Muscle layer of colon (tissue), 2 donors: ENCODE results near the gene MAP3K1.

Experiments used
- H3K27ac ChIP-seq: one replicate; pipeline ENCODE4 v1.7.0; 2013; ENCODE audit warnings: low read depth, mild to moderate bottlenecking, low read length, moderate library complexity
- H3K27me3 ChIP-seq, 2 donors: one replicate each; pipeline ENCODE4 v1.7.0; 2013; ENCODE audit warnings: low read length in 2 of 2, mild to moderate bottlenecking in 2 of 2; ENCODE audit not compliant: insufficient read depth in 2 of 2, control insufficient read depth in 1 of 2
- H3K36me3 ChIP-seq: one replicate; pipeline ENCODE4 v1.7.0; 2013; ENCODE audit warnings: mild to moderate bottlenecking, low read length; ENCODE audit not compliant: insufficient read depth
- H3K4me1 ChIP-seq: one replicate; pipeline ENCODE4 v1.7.0; 2013; ENCODE audit warnings: mild to moderate bottlenecking, low read length; ENCODE audit not compliant: insufficient read depth
- H3K4me3 ChIP-seq, 2 donors: one replicate each; pipeline ENCODE4 v1.7.0; 2013; ENCODE audit warnings: low read length in 2 of 2, low read depth in 1 of 2, mild to moderate bottlenecking in 1 of 2, moderate library complexity in 1 of 2
- H3K9ac ChIP-seq: one replicate; pipeline ENCODE4 v1.7.0; 2013; ENCODE audit warnings: low read length
- H3K9me3 ChIP-seq: one replicate; pipeline ENCODE4 v1.7.0; 2013; ENCODE audit warnings: mild to moderate bottlenecking, low read length
- donor health status: abdominal sarcoma.
- donor health status: Adenocarcinoma of cecum.

Gene MAP3K1

GRCh38 chr5:56849671-56850070 lies 34.3 kb downstream of the MAP3K1 start:
- Histone ChIP-seq H3K9me3 (no peaks in the 10 kb centered on the region), H3K27ac (no peak overlapping the region), H3K36me3 (no peaks in the 10 kb centered on the region), H3K4me1 (peaks cover 26% of the 10 kb centered on the region), H3K27me3 (no peaks in the 10 kb centered on the region), H3K4me3 (no peak overlapping the region), H3K9ac (no peak overlapping the region)

DNA sequence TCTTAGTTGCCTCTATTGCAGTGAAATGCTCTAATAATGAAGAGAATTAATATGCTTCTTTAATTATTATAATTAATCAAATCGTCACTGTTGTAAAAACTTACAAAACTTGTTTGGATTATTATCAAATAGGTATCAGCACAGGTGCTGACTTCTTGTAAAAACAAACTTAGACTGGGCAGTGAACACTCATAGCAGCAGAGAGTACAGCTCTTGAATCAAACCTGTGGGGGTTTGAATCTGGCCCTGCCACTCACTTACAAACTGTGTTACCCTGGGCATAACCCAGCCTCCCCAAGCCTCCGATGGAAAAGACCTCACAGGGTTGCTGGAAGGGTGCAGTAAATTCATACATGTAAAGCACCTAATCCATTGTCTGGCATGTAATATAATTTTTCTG lies 35.1 kb downstream of the MAP3K1 start:
- Histone ChIP-seq H3K4me3 (no peak overlapping the region), H3K9me3 (no peaks in the 10 kb centered on the region), H3K27ac (no peak overlapping the region), H3K27me3 (no peaks in the 10 kb centered on the region), H3K36me3 (no peaks in the 10 kb centered on the region), H3K9ac (no peak overlapping the region), H3K4me1 (peaks cover 30% of the 10 kb centered on the region)

- Histone ChIP-seq H3K27me3 (no peaks in the 10 kb centered on the region), H3K4me1 (peaks cover 30% of the 10 kb centered on the region)
Observed at GRCh38 chr5:56851258-56851941, 36.1 kb downstream of the MAP3K1 start.

DNA sequence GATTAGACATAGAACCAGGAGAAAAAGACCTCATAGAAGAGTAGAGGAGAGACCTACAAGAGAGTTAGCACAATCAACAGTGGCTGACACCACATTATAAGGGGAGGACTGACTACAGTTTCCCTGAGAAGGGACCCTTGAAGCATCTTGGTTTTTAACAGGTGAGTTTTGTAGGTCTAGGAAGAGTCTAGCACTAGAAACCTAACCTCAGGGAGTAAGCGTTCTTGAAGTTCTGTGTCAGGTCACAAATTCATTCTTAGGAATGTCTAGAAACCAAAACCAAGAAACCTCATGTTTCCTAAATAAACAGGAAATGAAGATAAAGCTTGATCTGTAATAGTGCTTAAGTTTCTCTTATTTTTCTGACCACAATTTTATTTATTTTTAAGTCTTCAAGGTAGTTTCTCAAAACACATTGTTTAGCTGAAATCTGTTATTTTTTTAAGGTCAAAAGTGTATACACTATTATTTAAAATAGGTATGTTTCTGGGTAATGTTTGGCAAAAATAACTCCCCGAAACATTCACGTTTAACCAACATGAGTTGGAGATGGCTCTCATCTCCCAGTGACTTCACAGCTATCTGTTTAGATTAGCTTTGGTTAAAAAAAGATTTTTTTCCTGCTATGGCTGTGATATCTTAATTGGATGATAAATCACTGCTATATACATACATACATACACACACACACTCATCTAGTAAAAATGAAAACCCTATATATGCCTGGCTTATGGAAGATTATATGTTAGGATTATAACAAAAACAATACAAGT lies 37.1 kb downstream of the MAP3K1 start:
- H3K9me3 ChIP-seq, result no peaks in the 10 kb centered on the region
- H3K4me3 ChIP-seq, result no peak overlapping the region
- no peaks in the 10 kb centered on the region for H3K27me3 ChIP-seq
- no peaks in the 10 kb centered on the region for H3K36me3 ChIP-seq
- no peak overlapping the region for H3K9ac ChIP-seq
- no peak overlapping the region for H3K27ac ChIP-seq
- peaks cover 30% of the 10 kb centered on the region for H3K4me1 ChIP-seq

More at GRCh38 chr5:56851258-56851941, 36.1 kb downstream of the MAP3K1 start:
- no peak overlapping the region for H3K9ac ChIP-seq
- H3K4me3 ChIP-seq, result no peak overlapping the region
- H3K9me3 ChIP-seq, result no peaks in the 10 kb centered on the region
- H3K27ac ChIP-seq, result no peak overlapping the region
- H3K36me3 ChIP-seq, result no peaks in the 10 kb centered on the region

GRCh38 chr5:56853698-56854097 lies 38.3 kb downstream of the MAP3K1 start:
- Histone ChIP-seq H3K27me3 (no peaks in the 10 kb centered on the region), H3K27ac (no peak overlapping the region), H3K36me3 (no peaks in the 10 kb centered on the region), H3K9ac (no peak overlapping the region), H3K4me1 (peaks cover 30% of the 10 kb centered on the region), H3K4me3 (no peak overlapping the region), H3K9me3 (no peaks in the 10 kb centered on the region)

GRCh38 chr5:56854920-56855319 lies 39.6 kb downstream of the MAP3K1 start:
- no peak overlapping the region for H3K9ac ChIP-seq

DNA sequence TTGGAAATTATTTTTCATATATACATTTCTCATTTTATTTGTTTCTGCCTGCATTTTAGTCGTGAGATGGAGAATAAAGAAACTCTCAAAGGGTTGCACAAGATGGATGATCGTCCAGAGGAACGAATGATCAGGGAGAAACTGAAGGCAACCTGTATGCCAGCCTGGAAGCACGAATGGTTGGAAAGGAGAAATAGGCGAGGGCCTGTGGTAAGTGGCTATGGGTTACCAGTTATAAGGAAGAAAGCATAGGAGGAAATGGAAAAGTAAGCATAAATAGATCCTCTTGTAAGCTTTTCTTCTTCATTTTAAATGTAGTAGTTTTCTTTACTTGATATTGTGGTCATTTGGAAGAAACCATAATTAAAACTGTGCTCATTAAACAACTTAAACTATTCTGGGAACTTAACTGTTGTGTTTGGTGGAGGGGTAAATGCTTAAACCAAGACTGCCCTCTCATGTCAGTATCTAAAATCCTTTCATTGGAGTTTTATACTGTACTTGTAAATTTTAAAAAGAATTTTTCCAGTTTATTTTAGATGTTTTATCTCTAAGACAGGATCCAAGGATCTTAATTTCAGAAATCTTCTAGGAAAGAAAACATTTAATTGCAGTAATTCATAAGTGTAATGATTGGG lies 41.3 kb downstream of the MAP3K1 start:
- Histone ChIP-seq H3K27me3 (no peaks in the 10 kb centered on the region), H3K9ac (no peak overlapping the region), H3K27ac (no peak overlapping the region), H3K36me3 (no peaks in the 10 kb centered on the region), H3K9me3 (no peaks in the 10 kb centered on the region), H3K4me3 (no peak overlapping the region), H3K4me1 (peaks cover 22% of the 10 kb centered on the region)

More at GRCh38 chr5:56854920-56855319, 39.6 kb downstream of the MAP3K1 start:
- Histone ChIP-seq H3K27ac (no peak overlapping the region), H3K4me3 (no peak overlapping the region), H3K9me3 (no peaks in the 10 kb centered on the region), H3K4me1 (peaks cover 28% of the 10 kb centered on the region), H3K36me3 (no peaks in the 10 kb centered on the region), H3K27me3 (no peaks in the 10 kb centered on the region)

DNA sequence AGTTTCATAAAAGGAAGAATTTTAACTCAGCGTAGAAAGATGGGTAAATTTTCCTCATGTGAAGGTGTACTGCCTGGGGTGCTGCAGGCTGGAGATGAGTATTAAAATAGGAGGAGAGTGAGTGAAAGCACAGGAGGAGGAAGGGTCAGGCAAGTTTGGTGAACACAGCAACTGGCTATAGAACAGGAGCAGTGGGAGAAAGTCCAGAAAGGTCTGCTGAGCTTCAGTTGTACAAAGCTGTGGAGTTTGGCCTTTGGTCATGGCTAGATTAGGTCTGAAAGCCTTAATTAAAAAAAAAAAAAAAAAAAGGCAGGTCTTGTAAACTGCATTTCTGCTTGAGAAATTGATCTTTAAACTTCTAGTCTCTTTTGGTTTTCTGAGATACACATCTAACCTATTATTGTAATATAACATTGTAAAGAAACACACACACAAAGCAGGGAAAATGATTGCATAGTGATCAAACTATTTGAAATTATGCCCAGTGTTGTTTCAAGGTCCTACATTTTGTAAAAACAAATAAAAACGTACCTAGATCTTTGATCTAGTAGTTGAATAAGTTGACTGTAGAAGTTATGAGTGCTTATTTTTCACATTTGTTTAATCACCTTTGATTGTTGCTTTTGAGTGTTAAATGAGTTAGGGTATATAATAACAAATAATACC lies 43.6 kb downstream of the MAP3K1 start:
- Histone ChIP-seq H3K27me3 (no peaks in the 10 kb centered on the region), H3K4me1 (peaks cover 7% of the 10 kb centered on the region), H3K4me3 (no peak overlapping the region), H3K36me3 (no peaks in the 10 kb centered on the region), H3K27ac (no peak overlapping the region), H3K9ac (no peak overlapping the region), H3K9me3 (no peaks in the 10 kb centered on the region)

DNA sequence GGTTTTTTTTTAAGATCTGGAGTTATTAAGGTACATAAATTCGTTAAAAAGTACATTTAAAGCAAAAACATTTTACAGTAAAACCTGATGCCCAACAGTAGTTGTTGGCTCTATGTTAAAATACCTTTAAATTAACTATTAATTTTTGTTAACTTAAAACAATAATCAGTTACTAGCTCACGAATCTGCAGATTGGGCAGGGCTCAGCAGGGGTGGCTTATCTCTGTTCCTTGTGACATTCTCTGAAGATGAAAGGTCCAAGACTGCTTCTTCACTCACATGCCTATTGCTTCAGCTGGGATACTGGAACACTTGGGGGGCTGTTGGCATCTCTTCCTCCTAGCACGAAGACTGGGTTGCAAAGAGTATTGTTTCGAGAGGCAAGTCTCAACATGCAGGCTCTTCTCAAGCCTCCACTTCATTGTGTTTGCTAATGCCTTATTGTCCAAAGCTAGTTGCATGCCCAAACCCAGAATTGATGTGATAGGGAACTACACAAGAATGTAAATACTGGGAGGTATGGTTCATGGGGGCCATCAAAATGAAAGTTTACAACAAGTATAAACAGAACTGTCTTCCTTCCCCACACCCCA lies 46.6 kb downstream of the MAP3K1 start:
- Histone ChIP-seq H3K27me3 (no peaks in the 10 kb centered on the region), H3K9ac (no peak overlapping the region), H3K36me3 (peaks cover 15% of the 10 kb centered on the region), H3K4me3 (no peak overlapping the region), H3K4me1 (no peaks in the 10 kb centered on the region), H3K27ac (no peak overlapping the region), H3K9me3 (no peaks in the 10 kb centered on the region)

- Histone ChIP-seq H3K9ac (no peak overlapping the region), H3K4me1 (no peaks in the 10 kb centered on the region), H3K4me3 (no peak overlapping the region), H3K36me3 (peaks cover 16% of the 10 kb centered on the region), H3K27ac (no peak overlapping the region), H3K27me3 (no peaks in the 10 kb centered on the region), H3K9me3 (no peaks in the 10 kb centered on the region)
Observed at GRCh38 chr5:56862909-56863308, 47.6 kb downstream of the MAP3K1 start.

- Histone ChIP-seq H3K27ac (no peak overlapping the region), H3K4me3 (no peak overlapping the region), H3K9me3 (no peaks in the 10 kb centered on the region), H3K9ac (no peak overlapping the region), H3K36me3 (peaks cover 27% of the 10 kb centered on the region), H3K4me1 (no peaks in the 10 kb centered on the region), H3K27me3 (no peaks in the 10 kb centered on the region)
Observed at GRCh38 chr5:56871777-56872176, 56.4 kb downstream of the MAP3K1 start.
